Activated CD4-positive, alpha-beta T cell treated with anti-CD3 and anti-CD28 coated beads, Interleukin-2, amount 10 ng/mL, durations not matched to agents 24 days and 14 days (primary cell): ENCODE results near the gene LCOR. TPM values are rescaled to one million over a fixed set of nuclear protein-coding genes. Genes with fewer than 3 reads are reported as not detected.
A peak's percentile ranks its signal among the peaks of the same experiment; 100 is the strongest.
"Not testable (repeated sequence)": the region's sequence is repeated elsewhere in the genome, so short reads cannot be mapped to it uniquely, and the experiment has no call there.

Experiments
- DNase-seq: peaks from one replicate; pipeline ENCODE4 v3.0.0; 2022
- H3K27ac Mint-ChIP-seq: one replicate; pipeline ENCODE4 v1.8.0; 2022; ENCODE audit warnings: mild to moderate bottlenecking, mixed read lengths
- H3K27me3 Mint-ChIP-seq: one replicate; pipeline ENCODE4 v1.8.0; 2022; ENCODE audit warnings: mixed read lengths
- H3K36me3 Mint-ChIP-seq: one replicate; pipeline ENCODE4 v1.8.0; 2022; ENCODE audit warnings: low read depth, mild to moderate bottlenecking, mixed read lengths
- H3K4me1 Mint-ChIP-seq: one replicate; pipeline ENCODE4 v1.8.0; 2021; ENCODE audit warnings: mixed read lengths
- H3K4me3 Mint-ChIP-seq: one replicate; pipeline ENCODE4 v1.8.0; 2022; ENCODE audit warnings: mild to moderate bottlenecking, moderate library complexity, mixed read lengths
- H3K9me3 Mint-ChIP-seq: one replicate; pipeline ENCODE4 v1.8.0; 2021; ENCODE audit warnings: mixed read lengths
- intact Hi-C: fragments of 100-400 bp; cut with micrococcal nuclease; formaldehyde crosslinking; loops from one replicate; pipeline ENCODE4 v1.15.1; 2023
- total RNA-seq: library from RNA; stranded (reverse); gene quantifications from 2 replicates; pipeline ENCODE4 v1.2.3, GENCODE V29; 2022

LCOR gene
- total RNA-seq, 1 donor from 2014 or later: 22.6 TPM

- no peak for DNase-seq
- Mint-ChIP-seq H3K27me3 (no peaks in the 10 kb centered on the region), H3K4me3 (no peak overlapping the region), H3K27ac (no peak overlapping the region), H3K4me1 (peaks cover 18% of the 10 kb centered on the region), H3K36me3 (peaks cover 26% of the 10 kb centered on the region), H3K9me3 (no peaks in the 10 kb centered on the region)
- intact Hi-C loops: no loop called here
These were observed 81.8 kb downstream of the LCOR start for GRCh38 chr10:96913906-96914305.

- Mint-ChIP-seq H3K9me3 (no peaks in the 10 kb centered on the region), H3K4me3 (no peak overlapping the region), H3K4me1 (peaks cover 14% of the 10 kb centered on the region), H3K36me3 (peaks cover 24% of the 10 kb centered on the region), H3K27ac (no peak overlapping the region), H3K27me3 (no peaks in the 10 kb centered on the region)
- DNase-seq: no peak
- intact Hi-C loops: no loop called here
These were observed 85.5 kb downstream of the LCOR start for GRCh38 chr10:96917628-96918027.

GRCh38 chr10:96918214-96919002, 86.3 kb downstream of the LCOR start:
- no peak for DNase-seq
- peaks cover 15% of the 10 kb centered on the region for H3K4me1 Mint-ChIP-seq
- no peaks in the 10 kb centered on the region for H3K9me3 Mint-ChIP-seq
- H3K27me3 Mint-ChIP-seq: no peaks in the 10 kb centered on the region
- intact Hi-C loops: no loop called here
- H3K27ac Mint-ChIP-seq: peak overlapping the region; percentile 1
- no peak overlapping the region for H3K4me3 Mint-ChIP-seq
- peaks cover 22% of the 10 kb centered on the region for H3K36me3 Mint-ChIP-seq

GRCh38 chr10:96919785-96920430, 87.8 kb downstream of the LCOR start:
- intact Hi-C loops: no loop called here
- H3K4me3 Mint-ChIP-seq: no peak overlapping the region
- no peaks in the 10 kb centered on the region for H3K27me3 Mint-ChIP-seq
- peaks cover 20% of the 10 kb centered on the region for H3K36me3 Mint-ChIP-seq
- no peak for DNase-seq
- H3K27ac Mint-ChIP-seq: no peak overlapping the region
- no peaks in the 10 kb centered on the region for H3K9me3 Mint-ChIP-seq
- H3K4me1 Mint-ChIP-seq: peaks cover 18% of the 10 kb centered on the region

DNA sequence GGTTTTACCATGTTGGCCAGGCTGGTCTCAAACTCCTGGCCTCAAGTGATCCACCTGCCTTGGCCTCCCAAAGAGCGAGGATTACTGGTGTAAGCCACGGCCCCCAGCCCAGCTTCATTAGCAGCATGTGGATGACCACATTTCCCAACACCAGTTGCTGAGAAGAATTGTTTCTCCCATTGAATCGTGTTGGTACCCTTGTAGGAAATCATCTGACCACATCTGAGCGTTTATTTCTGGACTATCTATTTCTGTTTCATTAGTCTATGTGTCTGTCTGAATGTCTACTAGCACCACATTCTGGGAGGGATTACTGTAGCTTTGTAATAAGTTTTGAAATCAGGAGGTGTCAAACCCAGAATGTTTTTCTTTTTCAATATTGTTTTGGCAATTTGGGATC, 89.6 kb downstream of the LCOR start:
- no peak overlapping the region for H3K4me3 Mint-ChIP-seq
- no peak overlapping the region for H3K27ac Mint-ChIP-seq
- no peak for DNase-seq
- intact Hi-C loops: no loop called here
- peaks cover 21% of the 10 kb centered on the region for H3K36me3 Mint-ChIP-seq
- peaks cover 18% of the 10 kb centered on the region for H3K4me1 Mint-ChIP-seq
- H3K9me3 Mint-ChIP-seq: no peaks in the 10 kb centered on the region
- no peaks in the 10 kb centered on the region for H3K27me3 Mint-ChIP-seq

DNA sequence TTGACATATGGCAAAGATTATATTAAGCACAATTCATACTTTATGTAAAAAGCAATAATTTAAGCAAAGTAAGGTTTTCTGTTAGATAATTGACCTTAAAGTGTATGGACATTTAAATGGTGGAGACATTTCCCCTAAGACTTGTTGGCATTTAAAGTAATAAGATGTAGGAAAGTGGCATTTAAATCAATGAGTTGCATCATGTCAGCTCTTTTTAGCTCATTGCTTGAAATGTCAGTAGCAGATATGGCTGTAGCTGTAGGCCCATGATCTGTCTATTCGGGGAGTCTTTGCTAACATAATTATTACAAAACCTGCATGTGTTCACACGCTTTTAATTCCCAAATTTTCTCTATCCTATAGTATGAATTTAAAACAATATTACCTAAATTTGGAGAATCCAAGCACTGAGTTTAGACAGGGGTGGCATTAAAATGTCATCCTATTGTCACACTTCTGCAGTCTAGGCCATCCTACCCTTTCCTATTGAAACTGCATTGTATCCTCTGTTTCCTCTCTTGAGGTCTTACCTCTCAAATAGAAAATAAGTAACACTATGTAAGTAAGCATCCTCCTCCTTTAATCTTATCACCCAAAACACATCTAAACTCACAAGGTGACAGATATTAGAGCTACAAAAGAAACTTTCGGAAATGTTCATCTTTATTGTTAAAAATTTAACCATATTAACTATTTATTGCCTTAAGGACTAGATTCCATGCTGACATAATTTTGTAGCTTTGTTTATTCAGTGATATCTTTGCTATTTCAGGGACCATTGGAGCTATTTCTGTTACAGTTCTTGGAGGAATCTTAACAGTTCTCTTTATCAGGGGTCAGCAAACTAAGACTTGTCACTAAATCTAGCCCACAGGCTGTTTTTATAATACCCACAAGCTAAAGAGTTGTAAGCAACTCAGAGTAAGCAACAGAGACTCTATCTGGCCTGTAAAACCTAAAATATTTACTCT, 91.2 kb downstream of the LCOR start:
- H3K36me3 Mint-ChIP-seq: peaks cover 26% of the 10 kb centered on the region
- no peaks in the 10 kb centered on the region for H3K27me3 Mint-ChIP-seq
- H3K9me3 Mint-ChIP-seq: peaks cover 7% of the 10 kb centered on the region
- intact Hi-C loops: no loop called here
- H3K4me1 Mint-ChIP-seq: peaks cover 10% of the 10 kb centered on the region
- DNase-seq: no peak
- no peak overlapping the region for H3K4me3 Mint-ChIP-seq
- H3K27ac Mint-ChIP-seq: no peak overlapping the region

DNA sequence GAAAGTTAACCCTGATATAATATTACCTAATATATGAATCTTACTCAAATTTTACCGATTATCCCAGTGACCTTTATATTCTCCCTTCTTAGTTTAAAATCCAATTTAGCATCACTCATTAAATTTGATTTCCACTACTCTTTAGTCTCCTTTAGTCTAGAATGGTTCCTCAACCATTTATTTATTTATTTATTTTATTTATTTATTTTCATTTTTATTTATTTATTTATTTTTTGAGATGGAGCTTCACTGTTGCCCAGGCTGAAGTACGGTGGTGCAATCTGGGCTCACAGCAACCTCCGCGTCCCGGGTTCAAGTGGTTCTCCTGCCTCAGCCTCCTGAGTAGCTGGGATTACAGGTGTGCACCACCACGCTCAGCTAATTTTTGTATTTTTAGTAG, 92.8 kb downstream of the LCOR start:
- peaks cover 7% of the 10 kb centered on the region for H3K9me3 Mint-ChIP-seq
- intact Hi-C loops: no loop called here
- H3K4me1 Mint-ChIP-seq: peaks cover 8% of the 10 kb centered on the region
- no peak for DNase-seq
- H3K36me3 Mint-ChIP-seq: peaks cover 30% of the 10 kb centered on the region
- H3K4me3 Mint-ChIP-seq: no peak overlapping the region
- H3K27ac Mint-ChIP-seq: no peak overlapping the region
- H3K27me3 Mint-ChIP-seq: no peaks in the 10 kb centered on the region

DNA sequence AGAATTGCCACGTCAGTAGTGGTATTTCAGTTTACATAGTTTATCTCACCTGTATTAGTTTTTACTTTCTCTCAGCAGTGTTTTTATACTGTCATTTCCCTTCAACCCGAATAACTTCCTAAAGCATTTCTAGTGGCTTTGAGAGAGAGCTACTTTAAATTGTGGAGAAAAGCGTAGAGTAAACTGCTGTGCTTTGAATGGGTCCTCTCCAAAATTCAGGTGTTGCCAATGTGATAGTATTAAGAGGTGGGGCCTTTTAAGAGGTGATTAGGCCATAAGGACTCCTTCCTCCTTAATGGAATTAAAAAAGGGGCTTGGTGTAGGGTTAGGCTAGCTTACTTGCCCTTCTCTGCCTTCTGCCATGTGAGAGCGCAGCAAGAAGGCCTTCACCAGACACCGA, 98.4 kb downstream of the LCOR start:
- peaks cover 19% of the 10 kb centered on the region for H3K36me3 Mint-ChIP-seq
- peaks cover 7% of the 10 kb centered on the region for H3K9me3 Mint-ChIP-seq
- H3K4me1 Mint-ChIP-seq: peaks cover 3% of the 10 kb centered on the region
- intact Hi-C loops: no loop called here
- H3K27me3 Mint-ChIP-seq: no peaks in the 10 kb centered on the region
- no peak overlapping the region for H3K27ac Mint-ChIP-seq
- no peak overlapping the region for H3K4me3 Mint-ChIP-seq
- DNase-seq: no peak

DNA sequence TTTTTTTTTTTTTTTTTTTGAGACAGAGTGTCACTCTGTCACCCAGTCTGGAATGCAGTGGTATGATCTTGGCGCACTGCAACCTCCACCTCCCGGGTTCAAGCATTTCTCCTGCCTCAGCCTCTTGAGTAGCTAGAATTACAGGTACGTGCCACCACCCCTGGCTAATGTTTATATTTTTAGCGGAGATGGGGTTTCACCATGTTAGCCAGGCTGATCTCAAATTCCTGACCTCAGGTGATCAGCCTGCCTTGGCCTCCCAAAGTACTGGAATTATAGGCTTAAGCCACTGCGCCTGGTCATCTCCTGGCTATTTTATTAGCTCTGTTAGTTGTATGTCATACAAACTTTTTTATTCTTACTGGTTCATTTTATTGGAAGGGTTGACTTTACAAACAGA, 103.0 kb downstream of the LCOR start:
- peaks cover 8% of the 10 kb centered on the region for H3K9me3 Mint-ChIP-seq
- DNase-seq: no peak
- no peaks in the 10 kb centered on the region for H3K4me1 Mint-ChIP-seq
- no peak overlapping the region for H3K4me3 Mint-ChIP-seq
- no peaks in the 10 kb centered on the region for H3K27me3 Mint-ChIP-seq
- intact Hi-C loops: no loop called here
- H3K36me3 Mint-ChIP-seq: peaks cover 15% of the 10 kb centered on the region
- no peak overlapping the region for H3K27ac Mint-ChIP-seq

GRCh38 chr10:96935810-96936209, 103.7 kb downstream of the LCOR start:
- H3K36me3 Mint-ChIP-seq: peaks cover 15% of the 10 kb centered on the region
- no peak for DNase-seq
- H3K4me3 Mint-ChIP-seq: no peak overlapping the region
- intact Hi-C loops: no loop called here
- no peak overlapping the region for H3K27ac Mint-ChIP-seq
- H3K9me3 Mint-ChIP-seq: peaks cover 8% of the 10 kb centered on the region
- no peaks in the 10 kb centered on the region for H3K27me3 Mint-ChIP-seq
- no peaks in the 10 kb centered on the region for H3K4me1 Mint-ChIP-seq

- H3K27me3 Mint-ChIP-seq, H3K27ac Mint-ChIP-seq, intact Hi-C loops, DNase-seq, H3K4me3 Mint-ChIP-seq, H3K9me3 Mint-ChIP-seq: not testable (repeated sequence)
- peaks cover 17% of the 10 kb centered on the region for H3K36me3 Mint-ChIP-seq
- peaks cover 11% of the 10 kb centered on the region for H3K4me1 Mint-ChIP-seq
These were observed 111.1 kb downstream of the LCOR start for GRCh38 chr10:96943161-96943560.

DNA sequence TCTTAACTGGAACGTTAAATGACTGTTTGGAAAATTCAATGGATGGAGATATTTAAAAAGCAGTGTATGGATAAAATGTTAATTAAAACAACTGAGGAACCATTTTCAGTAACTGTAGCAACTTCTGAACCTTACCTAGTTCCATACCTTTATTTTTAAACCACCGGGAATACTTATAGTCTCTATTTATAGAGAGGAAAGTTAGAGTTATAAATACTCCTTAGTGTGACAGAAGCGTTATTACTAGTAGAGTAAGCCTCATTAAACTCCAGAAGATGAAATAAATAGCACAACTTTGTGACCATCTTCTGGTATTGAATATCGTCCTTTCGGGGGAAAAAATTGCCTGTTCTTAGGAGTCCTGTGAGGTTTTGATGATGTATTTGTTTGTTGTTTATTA, 114.9 kb downstream of the LCOR start:
- intact Hi-C loops: no loop called here
- Mint-ChIP-seq H3K36me3 (peaks cover 17% of the 10 kb centered on the region), H3K27ac (no peak overlapping the region), H3K4me1 (peaks cover 12% of the 10 kb centered on the region), H3K9me3 (no peaks in the 10 kb centered on the region), H3K4me3 (no peak overlapping the region), H3K27me3 (no peaks in the 10 kb centered on the region)
- DNase-seq: no peak

DNA sequence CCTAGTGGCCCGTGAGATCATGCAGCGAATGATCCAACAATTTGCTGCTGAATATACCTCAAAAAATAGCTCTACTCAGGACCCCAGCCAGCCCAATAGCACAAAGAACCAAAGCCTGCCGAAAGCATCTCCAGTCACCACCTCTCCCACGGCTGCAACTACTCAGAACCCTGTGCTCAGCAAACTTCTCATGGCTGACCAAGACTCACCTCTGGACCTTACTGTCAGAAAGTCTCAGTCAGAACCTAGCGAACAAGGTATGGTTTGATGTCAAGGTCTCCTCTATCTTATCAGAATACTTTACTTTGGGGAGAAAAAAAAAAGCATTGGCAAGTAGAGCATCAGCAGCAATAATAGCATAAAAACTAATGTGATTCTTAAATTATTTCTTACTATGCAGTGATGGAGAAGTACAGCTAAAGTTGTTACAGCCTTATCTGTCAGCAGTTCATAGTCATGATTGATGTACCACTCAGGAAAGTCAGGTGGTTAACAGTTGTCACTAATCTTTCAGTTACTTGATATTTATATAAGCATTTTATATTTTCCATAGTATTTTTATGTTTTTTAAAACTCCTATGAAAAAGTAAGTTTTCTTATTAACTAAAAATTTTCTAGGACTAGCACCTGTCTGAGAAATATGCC, 117.1 kb downstream of the LCOR start:
- Mint-ChIP-seq H3K9me3 (no peaks in the 10 kb centered on the region), H3K27me3 (no peaks in the 10 kb centered on the region), H3K36me3 (peaks cover 15% of the 10 kb centered on the region), H3K4me1 (peaks cover 12% of the 10 kb centered on the region), H3K4me3 (no peak overlapping the region), H3K27ac (no peak overlapping the region)
- DNase-seq: no peak
- intact Hi-C loops: no loop called here
